ENCODE results near the gene STX10.
A peak's percentile ranks its signal among the peaks of the same experiment; 100 is the strongest.

STX10 gene

DNA sequence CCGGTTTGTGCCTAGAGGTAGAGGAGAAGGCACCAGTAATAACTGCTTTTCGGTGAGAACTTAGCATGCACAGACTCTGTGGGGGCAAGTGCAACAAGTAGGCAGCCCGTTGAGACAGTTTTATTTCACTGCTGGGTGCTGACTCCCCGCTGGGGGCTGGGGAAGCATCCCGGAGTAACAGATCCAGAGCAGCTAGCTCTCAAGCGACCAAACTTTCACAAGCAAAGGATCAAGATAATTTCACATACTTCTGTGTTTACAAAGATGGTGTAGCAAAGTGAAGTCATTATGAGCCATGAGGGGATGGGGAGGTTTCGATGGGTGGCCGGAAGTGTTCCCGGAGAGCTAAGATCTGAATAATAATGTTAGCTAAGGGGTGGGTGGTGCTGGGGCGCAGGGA, 29.4 kb downstream of the STX10 start:
- DNase-seq = no peak
- H3K4me3 ChIP-seq = no peak overlapping the region
- no peaks in the 10 kb centered on the region for H3K9me3 ChIP-seq
- intact Hi-C loops (cut with DNase I; ENCODE audit: low total_unique reads) = no loop called here
- H3K36me3 ChIP-seq = peaks cover 0 to 9% (median 0%) of the 10 kb centered on the region in 3 donors
- H3K27ac ChIP-seq = no peak overlapping the region
- TF ChIP-seq, protein P1, sequence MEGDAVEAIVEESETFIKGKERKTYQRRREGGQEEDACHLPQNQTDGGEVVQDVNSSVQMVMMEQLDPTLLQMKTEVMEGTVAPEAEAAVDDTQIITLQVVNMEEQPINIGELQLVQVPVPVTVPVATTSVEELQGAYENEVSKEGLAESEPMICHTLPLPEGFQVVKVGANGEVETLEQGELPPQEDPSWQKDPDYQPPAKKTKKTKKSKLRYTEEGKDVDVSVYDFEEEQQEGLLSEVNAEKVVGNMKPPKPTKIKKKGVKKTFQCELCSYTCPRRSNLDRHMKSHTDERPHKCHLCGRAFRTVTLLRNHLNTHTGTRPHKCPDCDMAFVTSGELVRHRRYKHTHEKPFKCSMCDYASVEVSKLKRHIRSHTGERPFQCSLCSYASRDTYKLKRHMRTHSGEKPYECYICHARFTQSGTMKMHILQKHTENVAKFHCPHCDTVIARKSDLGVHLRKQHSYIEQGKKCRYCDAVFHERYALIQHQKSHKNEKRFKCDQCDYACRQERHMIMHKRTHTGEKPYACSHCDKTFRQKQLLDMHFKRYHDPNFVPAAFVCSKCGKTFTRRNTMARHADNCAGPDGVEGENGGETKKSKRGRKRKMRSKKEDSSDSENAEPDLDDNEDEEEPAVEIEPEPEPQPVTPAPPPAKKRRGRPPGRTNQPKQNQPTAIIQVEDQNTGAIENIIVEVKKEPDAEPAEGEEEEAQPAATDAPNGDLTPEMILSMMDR (IDR thresholded peaks at IDR 0.05) = no peak
- peaks cover 0 to 34% (median 26%) of the 10 kb centered on the region in 4 donors for H3K4me1 ChIP-seq
- H3K27me3 ChIP-seq = no peaks in the 10 kb centered on the region

- intact Hi-C loops (cut with DNase I; ENCODE audit: low total_unique reads) = no loop called here
- Histone ChIP-seq H3K27ac (no peak overlapping the region), H3K27me3 (no peaks in the 10 kb centered on the region), H3K9me3 (no peaks in the 10 kb centered on the region), H3K4me1 (peaks cover 0 to 42% (median 31%) of the 10 kb centered on the region in 4 donors), H3K36me3 (peaks cover 0 to 10% (median 0%) of the 10 kb centered on the region in 3 donors), H3K4me3 (no peak overlapping the region)
- TF ChIP-seq, protein P1 (IDR thresholded peaks at IDR 0.05) = no peak
- no peak for DNase-seq
Measured at GRCh38 chr19:13120031-13120430, 30.1 kb downstream of the STX10 start.

DNA sequence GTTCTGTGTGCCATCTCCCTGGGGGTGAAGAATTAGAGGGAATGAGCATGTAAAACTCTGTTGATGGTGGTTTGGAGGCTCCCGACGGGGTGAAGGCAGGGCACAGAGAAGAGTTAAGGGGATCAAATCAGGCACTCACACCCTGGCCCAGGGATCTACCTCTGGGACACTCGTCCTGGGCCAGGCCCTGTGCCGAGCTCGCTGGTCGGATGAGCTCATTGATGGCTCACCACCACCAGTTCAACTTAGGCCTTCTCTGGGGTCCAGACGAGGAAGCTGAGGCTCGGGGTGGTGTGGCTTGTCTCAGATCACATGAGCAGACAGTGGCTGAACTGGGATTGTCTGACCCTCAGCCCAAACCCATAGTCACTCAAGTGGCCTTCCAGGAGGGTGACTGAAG, 30.5 kb downstream of the STX10 start:
- no peak overlapping the region for H3K4me3 ChIP-seq
- peaks cover 0 to 42% (median 31%) of the 10 kb centered on the region in 4 donors for H3K4me1 ChIP-seq
- peaks cover 0 to 10% (median under 1%) of the 10 kb centered on the region in 3 donors for H3K36me3 ChIP-seq

GRCh38 chr19:13118424-13119193, 31.6 kb downstream of the STX10 start:
- H3K4me1 ChIP-seq = peaks cover 0 to 42% (median 31%) of the 10 kb centered on the region in 4 donors
- intact Hi-C loops (cut with DNase I; ENCODE audit: low total_unique reads) = no loop called here
- TF ChIP-seq, protein P1 (IDR thresholded peaks at IDR 0.05) = no peak

More for the DNA sequence above, 30.5 kb downstream of the STX10 start:
- intact Hi-C loops (cut with DNase I; ENCODE audit: low total_unique reads) = no loop called here
- Histone ChIP-seq H3K9me3 (no peaks in the 10 kb centered on the region), H3K27ac (no peak overlapping the region), H3K27me3 (no peaks in the 10 kb centered on the region)
- TF ChIP-seq, protein P1 (IDR thresholded peaks at IDR 0.05) = no peak
- DNase-seq = no peak

GRCh38 chr19:13117772-13118423, 32.3 kb downstream of the STX10 start, which contains the start of gene NACC1:
Gene NACC1, plus strand, starts transcription at chr19:13118264. Its CDS starts 16,944 bp downstream, at chr19:13135208.
- peak within 1 kb of the TSS; percentile 62 to 70 for H3K27ac ChIP-seq

More at GRCh38 chr19:13118424-13119193, 31.6 kb downstream of the STX10 start:
- H3K27me3 ChIP-seq = no peaks in the 10 kb centered on the region
- no peak for DNase-seq
- peaks cover 0 to 16% (median 7%) of the 10 kb centered on the region in 3 donors for H3K36me3 ChIP-seq
- no peaks in the 10 kb centered on the region for H3K9me3 ChIP-seq
- peak overlapping the region; percentile 46 to 62 for H3K27ac ChIP-seq
- H3K4me3 ChIP-seq = peak overlapping the region; percentile 70 to 98

More at GRCh38 chr19:13117772-13118423, 32.3 kb downstream of the STX10 start, which contains the start of gene NACC1:
- H3K27me3 ChIP-seq = no peaks in the 10 kb centered on the region
- TF ChIP-seq, protein P1 (IDR thresholded peaks at IDR 0.05) = no peak
- no peaks in the 10 kb centered on the region for H3K9me3 ChIP-seq
- H3K36me3 ChIP-seq = peaks cover 0 to 23% (median 11%) of the 10 kb centered on the region in 3 donors
- peak within 1 kb of the TSS; percentile 70 to 98 for H3K4me3 ChIP-seq
- intact Hi-C loops (cut with DNase I; ENCODE audit: low total_unique reads) = no loop called here
- peak; percentile 84 to 94 for DNase-seq
- H3K4me1 ChIP-seq = peaks cover 0 to 42% (median 31%) of the 10 kb centered on the region in 4 donors

All from tibial artery (tissue), 4 donors.